HG02610 (cell line): ENCODE measurements around the gene ATP5MC2.

ENCODE experiments used
- ATAC-seq: cut with Tn5 transposase; IDR thresholded peaks from one replicate; pipeline ENCODE4 v1.9.1; 2021; ENCODE audit warnings: mild to moderate bottlenecking, moderate library complexity; ENCODE audit not compliant: unreplicated experiment

The ATP5MC2 gene

DNA sequence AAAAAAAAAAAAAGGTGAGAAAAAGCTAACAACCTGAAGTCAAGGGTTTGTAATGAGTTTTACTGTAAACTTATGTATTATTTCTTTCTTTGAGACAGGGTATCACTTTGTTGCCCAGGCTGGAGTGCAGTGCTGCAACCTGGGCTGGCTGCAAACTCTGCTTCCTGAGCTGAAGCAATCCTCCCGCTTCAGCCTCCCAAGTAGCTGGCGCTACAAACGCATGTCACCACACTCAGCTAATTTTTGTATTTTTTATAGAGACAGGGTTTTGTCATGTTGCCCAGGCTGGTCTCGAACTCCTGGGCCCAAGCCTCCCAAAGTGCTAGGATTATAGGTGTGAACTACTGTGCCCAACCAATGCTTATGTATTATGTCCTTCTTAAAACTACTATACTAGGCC lies 58.9 kb downstream of the ATP5MC2 start:
- no peak for ATAC-seq
